HG03280 (cell line): ENCODE results near the gene NUDT6.
A peak's percentile ranks its signal among the peaks of the same experiment; 100 is the strongest.

Experiments
- ATAC-seq: cut with Tn5 transposase; IDR thresholded peaks from one replicate; pipeline ENCODE4 v1.9.1; 2021; ENCODE audit warnings: mild to moderate bottlenecking, moderate library complexity; ENCODE audit not compliant: unreplicated experiment

Gene NUDT6

DNA sequence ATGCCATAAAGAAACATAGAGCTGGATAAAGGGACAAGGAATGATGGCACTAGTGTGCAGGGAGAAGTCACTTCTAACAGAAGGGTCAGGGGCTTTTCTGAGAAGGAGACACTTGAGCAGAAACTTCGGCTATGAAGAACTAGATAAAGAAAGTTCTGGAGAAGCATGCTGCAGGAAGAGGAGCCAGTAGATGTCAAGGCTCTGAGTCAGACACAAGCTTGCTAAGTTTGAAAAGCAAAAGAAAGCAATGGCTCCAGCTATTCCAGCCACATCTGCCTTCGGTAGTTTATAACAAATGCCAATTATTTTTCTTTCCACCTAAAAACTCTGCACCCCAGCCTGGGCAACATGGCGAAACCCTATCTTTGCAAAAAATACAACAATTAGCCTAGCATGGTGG is 7.5 kb downstream of the NUDT6 start:
- ATAC-seq = no peak

DNA sequence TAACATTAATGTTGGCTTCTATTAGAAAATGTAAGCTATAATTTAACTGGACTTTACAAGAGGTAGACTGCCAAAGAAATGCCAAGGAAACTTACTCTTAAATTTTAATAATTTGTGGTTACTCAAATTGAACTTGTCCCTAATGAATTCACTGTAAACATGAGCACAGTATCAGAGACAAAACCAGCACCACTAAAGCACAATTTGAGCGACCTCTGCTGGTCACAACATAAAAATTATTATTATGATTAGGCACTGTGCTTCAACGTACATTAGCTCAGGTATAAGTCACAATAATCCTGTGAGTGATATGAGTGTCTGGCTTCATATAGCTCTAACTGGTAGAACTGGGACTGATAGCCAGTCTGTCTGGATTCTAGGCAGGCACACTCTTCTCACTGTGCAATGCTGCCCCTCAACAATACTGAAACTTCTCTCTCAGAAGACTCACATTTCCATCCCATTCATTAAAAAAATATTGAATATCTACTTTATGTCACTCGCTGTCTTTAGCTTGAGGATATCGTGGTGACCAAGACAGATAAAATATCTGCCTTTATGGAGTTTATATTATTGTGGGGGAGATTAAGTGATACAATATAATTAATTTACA is 8.0 kb downstream of the NUDT6 start:
- peak; percentile 93 for ATAC-seq

DNA sequence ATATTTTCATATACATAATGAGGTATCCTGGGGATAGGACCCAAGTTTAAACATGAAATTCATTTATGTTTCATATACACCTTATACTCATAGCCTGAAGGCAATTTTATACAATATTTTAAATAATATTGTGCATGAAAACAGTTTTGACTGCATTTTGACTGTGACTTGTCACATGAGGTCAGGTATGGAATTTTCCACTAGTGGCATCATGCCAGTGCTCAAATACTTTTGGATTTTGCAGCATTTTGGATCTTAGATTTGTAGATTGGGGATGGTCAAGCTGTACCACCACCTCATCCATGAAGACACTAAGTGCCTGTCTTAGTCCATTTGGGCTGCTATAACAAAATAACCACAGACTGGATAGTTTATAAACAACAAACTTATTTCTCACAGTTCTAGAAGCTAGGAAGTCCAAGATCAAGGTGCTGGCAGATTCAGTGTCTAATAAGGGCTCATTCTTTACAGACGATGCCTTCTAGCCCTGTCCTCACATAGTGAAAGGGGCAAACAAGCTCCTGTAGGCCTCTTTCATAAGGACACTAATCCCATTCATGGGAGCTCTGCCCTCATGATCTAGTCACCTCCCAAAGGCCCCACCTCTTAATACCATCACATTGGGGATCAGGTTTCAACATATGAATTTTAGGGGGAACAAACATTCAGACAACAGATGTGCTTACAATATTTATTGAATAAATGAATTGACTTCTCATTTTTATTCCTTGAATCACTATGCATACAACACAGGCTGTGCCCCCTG is 9.4 kb downstream of the NUDT6 start:
- no peak for ATAC-seq

DNA sequence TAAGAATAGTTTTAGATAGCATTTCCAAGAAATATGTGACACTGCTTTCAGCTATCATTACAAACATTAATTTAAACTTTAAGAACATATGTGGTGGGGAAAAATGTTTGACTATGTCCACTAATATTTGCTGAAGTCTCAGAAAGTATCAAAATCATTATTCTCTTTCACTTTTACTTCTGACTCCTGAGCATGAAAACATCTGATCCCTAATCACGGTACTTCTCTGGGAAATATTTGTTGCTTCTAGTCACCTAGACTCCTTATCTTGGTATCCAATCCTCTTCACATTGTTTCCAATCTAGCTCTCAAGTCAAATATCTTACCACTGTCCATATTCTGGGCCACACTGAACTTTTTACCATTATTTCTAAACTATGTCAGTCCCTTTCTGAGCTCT is 10.8 kb downstream of the NUDT6 start:
- ATAC-seq = no peak

DNA sequence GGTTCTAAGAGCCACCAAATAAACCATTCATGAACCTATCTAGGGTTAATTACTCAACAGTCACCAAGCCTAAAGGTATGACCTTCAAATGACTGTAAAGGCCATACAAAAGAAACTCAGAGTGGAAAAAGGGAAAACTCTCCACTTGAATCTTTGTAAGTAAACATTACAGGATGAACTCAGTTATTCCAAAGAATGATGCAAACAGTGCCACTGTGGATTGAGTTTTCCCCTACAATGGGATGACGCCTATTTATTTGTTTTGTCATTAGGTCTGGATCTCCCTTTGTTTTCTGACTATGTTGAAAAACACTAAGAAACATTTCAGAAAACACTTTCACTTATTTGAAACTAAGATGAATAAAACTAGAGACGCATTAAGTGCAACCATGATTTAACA is 12.7 kb downstream of the NUDT6 start:
- ATAC-seq = no peak

DNA sequence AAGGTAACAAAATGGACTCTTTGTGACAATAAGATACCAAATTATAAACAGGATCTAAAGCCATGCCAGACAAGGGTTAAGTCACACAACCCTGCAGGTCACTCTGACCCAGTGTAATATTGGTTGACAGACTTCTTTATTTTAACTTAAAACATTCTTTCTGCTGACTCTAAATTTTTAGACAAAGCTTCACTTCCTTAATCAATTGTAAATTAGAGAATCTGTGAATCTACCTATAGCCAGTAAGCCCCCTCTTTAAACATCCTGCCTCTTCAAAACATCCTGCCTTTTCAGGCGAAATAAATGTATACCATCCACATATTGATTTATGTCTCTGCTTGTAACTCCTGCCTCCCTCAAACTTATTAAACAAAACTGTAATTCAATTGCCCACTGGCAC is 14.2 kb downstream of the NUDT6 start:
- no peak for ATAC-seq

DNA sequence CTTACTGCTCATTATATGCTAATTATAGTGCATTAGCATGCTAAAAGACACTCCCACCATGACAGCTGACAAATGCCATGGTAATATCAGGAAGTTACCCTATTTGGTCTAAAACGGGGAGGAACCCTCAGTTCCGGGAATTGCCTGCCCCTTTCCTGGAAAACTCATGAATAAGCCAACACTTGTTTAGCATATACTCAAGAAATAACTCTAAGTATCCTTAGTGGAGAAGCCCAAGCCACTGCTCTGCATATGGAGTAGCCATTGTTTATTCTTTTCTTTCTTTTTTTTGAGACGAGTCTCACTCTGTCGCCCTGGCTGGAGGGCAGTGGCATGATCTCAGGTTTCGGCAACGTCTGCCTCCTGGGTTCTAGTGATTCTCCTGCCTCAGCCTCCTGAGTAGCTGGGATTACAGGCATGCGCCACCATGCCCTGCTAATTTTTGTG is 15.5 kb downstream of the NUDT6 start:
- ATAC-seq = no peak

DNA sequence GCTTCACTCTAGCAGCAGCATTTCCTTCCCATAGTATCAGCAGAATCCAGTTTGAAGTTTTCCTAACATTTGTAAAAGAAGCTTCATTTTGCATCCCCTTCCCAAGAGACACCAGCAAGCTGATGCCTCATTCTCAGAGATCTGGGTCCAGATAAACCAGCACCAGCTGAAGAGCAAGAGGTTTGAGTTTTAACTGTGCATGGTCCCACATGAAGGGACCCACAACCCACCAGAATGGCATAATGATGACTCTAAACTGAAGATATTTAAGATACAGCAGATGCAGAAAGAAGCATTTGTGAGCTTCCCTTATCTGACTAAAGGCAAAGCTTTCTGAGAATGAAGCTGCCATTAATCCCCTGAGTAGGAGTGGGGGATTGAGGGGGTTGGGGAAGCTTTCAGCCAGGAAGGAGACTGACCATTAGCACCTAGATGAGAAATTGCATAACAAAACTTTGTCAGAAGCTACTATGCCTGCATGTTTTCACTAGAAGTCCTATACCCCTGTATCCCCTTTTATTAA is 18.6 kb downstream of the NUDT6 start:
- ATAC-seq = no peak

DNA sequence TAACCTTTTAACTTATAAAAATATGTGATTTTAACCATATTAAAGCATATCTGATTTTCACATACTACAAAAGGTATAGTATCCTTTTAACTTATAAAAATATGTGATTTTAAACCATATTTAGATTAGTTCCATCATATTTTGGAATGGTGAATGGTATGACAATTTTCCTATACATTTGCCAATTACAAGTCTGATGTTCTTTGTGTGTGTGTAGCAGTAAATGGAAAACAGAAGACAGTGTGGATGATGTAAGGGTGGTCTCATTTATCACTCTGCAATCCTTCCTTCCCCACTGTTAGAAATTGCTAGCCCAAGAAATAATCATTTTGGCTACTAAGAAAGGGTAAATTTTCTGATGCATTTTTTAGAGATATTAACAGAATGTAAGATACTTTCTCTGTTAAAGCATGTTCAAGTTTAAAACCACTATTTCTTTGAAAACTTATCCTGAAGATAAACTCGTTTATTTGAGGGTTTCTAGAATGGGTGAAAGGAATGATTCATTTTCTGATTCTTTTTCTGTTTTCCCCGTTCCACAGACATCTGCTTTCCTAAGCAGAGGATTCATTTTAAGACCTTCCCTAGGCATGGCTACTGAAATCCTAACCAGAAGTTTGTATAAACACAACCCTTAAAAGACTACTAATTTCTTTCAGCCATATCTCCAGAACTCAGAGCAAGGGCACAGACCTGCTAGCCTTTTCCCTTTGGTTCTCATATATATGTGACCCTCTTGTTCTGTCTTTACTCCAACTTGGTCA is 21.0 kb downstream of the NUDT6 start:
- no peak for ATAC-seq

DNA sequence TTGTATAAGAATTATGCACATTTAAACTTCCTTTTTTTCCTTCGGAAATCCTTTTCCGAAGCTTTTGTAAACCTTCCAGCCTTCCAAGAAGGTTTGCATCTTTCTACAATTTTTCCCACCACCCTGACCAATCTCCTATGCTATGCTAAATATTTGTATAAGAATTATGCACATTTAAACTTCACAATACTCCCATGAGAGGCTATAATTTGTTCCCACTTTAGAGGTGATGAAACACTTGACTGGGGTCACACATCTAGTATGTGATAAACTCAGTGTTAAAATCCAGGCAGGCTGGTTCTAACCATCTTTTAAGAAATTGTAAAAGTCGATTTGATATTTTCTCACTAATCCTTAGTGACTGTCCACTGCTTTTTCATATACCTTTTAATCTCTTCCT is 22.1 kb downstream of the NUDT6 start:
- no peak for ATAC-seq

DNA sequence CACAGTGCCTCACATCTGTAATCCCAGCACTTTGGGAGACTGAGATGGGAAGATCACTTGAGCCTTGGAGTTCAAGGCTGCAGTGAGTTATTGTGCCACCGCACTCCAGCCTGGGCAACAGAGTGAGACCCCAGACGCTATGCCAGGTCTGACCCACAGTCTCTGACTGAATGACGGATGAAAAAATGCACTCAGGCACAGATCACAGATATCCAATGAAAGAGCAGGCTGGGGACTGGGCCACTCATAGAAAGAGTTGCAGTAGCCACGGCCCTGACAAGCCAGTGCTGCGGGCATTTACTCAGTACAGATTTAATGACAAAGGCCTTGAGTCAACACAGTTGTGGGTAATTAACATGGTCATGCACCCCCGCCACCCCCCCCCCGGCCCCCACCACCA is 22.7 kb downstream of the NUDT6 start:
- ATAC-seq = no peak

DNA sequence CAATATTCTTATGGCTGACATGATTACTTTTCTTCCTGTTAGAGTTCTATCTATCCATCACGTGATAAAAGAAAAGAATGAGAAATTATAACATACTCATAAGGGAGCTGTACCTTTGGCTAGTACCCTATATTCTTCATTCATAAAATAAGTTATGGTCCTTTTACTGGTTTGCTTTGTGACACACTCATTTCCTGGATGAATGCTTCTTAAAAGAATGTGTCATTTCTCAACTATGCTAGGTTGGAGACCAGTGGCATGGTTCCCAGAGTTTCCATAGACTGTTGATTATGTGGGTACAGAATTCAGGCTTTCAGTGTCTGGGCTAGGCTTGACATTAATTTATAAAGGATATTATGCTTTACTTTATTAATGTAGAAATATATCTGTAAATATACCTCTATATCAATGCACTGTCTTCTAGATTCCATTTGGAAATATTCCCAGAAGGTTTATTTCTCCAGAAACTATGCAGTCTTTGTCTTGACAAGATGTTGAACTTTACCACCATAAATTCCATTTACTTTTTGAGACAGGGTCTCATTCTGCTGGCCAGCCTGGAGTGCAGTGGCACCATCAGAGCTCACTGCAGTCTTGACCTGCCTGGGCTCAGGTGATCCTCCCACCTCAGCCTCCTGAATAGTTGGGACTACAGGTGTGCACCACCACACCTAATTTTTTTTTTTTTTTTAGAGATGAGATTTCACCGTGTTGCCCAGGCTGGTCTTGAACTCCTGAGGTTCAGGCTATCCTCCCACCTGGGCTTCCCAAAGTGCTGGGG is 23.8 kb downstream of the NUDT6 start:
- no peak for ATAC-seq

DNA sequence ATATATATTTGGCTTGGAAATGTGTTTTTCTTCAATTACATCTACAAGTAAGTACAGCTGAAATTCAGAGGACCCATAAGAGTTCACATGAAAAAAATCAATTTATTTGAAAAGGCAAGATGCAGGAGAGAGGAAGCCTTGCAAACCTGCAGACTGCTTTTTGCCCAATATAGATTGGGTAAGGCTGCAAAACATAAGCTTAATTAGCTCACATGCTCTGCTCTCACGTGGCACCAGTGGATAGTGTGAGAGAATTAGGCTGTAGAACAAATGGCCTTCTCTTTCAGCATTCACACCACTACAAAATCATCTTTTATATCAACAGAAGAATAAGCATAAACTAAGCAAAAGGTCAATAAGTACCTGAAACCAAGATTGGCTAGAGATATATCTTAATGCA is 26.1 kb downstream of the NUDT6 start:
- ATAC-seq = no peak

DNA sequence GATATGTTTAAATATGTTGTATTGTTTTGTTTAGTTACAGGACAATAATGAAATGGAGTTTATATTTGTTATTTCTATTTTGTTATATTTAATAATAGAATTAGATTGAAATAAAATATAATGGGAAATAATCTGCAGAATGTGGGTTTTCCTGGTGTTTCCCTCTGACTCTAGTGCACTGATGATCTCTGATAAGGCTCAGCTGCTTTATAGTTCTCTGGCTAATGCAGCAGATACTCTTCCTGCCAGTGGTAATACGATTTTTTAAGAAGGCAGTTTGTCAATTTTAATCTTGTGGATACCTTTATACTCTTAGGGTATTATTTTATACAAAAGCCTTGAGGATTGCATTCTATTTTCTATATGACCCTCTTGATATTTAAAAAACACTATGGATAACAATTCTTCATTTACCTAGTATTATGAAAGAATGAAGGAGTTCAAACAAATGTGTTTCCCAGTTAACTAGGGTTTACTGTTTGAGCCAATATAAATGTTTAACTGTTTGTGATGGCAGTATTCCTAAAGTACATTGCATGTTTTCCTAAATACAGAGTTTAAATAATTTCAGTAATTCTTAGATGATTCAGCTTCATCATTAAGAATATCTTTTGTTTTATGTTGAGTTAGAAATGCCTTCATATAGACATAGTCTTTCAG is 26.9 kb downstream of the NUDT6 start:
- no peak for ATAC-seq

DNA sequence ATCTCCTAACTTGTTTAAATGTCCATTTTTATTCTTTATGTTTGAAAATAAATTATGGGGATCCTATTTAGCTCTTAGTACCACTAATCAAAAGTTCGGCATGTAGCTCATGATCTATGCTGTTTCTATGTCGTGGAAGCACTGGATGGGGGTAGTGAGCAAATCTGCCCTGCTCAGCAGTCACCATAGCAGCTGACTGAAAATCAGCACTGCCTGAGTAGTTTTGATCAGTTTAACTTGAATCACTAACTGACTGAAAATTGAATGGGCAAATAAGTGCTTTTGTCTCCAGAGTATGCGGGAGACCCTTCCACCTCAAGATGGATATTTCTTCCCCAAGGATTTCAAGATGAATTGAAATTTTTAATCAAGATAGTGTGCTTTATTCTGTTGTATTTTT is 27.6 kb downstream of the NUDT6 start:
- no peak for ATAC-seq

DNA sequence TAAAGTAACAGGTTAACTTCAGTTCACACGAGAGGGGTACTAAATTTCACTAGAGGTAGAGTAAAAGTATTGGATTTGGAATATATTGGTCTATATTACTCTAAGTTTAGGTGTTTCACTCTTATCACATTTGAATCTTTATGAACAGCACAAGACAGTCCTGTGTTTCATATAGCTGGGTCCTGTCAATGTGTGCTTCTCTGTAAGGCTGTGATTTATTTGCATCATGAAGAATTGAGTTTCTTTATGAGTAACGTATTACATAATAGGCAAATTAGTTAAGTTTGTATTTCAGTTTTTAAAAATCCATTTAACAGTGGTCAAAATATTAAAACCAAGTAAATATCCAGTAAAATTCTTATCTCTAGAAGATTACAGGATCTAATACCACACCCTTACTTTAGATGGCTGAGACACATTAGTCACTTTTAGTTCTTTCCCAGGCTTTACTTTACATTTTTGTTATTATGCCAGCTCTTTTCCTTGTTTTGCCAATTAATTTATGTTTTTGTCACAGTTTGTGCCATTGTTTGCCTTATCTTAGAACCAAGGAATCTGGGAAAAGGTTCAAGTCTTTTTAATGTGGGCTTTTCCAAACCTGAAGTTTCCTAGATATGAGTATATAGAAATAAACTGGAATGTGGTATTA is 32.1 kb downstream of the NUDT6 start:
- ATAC-seq = no peak

DNA sequence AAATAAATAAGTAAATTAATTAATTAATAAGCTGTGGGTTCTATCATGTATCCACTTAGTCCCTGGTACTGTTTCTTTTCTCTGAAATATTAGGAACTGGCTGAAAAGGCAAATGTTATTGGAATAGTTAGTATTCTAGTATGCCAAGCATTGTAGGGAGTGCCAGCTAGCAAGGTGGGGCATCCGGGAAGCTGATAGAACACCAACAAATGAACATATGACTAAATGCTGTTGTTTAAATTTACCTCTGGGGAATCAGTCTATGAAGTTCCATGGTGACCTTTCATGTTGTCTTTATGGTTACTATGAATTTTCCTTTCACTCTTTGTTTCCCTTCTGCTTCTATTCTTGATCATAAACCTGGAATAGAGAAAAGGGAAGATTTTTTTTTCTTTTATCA is 32.7 kb downstream of the NUDT6 start:
- ATAC-seq = no peak

DNA sequence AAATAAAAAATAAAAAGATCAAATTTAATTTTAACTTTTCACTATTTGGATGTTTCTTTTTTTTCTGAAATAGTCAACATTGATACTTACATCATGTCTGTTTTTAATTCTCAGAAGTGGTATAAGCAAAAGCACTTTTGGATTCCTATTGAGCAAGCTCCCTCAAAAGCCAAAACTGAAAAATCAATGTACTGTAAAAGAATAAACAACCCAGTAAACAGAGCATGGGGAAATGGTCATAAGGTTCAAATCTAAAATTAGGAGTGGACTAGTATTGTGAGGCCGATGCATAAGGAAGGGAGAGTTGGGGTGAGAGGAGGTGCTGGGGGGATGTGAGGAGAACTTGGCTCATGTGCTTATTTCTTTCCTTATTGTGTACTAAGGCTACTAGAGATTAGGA is 37.9 kb downstream of the NUDT6 start:
- no peak for ATAC-seq

DNA sequence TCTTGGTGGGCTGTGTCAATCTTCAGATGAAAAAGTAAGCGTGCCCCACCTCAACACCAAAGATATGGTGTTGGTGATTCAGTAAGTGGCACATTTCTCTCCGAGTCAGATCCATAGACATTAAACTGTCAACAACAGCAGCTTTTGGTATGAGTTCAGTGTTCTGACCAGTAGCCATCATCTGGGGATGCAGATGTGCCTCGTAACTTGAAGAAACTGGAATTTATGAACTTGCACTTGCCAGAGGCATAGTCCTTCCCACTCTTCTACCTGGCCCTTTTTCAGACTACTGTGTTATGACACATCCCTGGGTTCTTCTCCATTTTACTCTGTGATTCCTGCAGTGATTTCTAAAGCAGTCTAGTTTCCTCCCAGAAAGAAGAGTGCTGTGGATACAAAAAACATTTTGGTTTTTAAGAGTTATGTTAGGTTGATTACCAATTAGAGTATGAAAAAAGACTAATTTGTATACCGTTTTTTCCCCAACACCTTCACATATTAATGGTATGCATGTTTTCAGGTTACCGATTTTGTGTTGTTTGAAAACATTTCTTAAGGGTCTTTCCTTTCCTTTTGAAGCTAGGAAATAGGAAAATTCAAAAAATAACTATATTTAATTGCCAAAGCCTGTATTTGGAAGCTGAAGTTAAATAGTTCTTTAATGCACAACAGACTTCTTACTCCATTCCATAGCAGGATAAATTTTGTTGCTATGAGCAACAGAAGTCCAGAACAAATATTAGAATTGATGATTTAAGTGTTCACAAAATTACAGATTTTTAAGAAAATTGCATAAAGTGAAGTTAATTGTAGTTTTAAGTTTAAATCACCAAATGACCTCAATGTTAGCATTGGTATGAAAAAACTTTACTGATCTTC is 39.3 kb downstream of the NUDT6 start:
- ATAC-seq = no peak
